H9 (cell line): ENCODE data around the gene MTMR1. TPM values are rescaled to one million over a fixed set of nuclear protein-coding genes. Genes with fewer than 3 reads are reported as not detected.

ENCODE experiments used
- DNase-seq: peaks from one replicate; pipeline ENCODE4 v3.0.0-alpha.2; 2017
- H2AFZ ChIP-seq: one replicate; pipeline ENCODE4 v1.6.1; 2013; ENCODE audit warnings: mild to moderate bottlenecking, low read length, control low read depth, moderate library complexity
- H2AK5ac ChIP-seq: 2 replicates; pipeline ENCODE4 v1.6.1; 2013; ENCODE audit warnings: low read length, control low read depth, mixed read lengths; ENCODE audit not compliant: insufficient read length
- H2BK120ac ChIP-seq: one replicate; pipeline ENCODE4 v1.6.1; 2013; ENCODE audit warnings: low read depth, mild to moderate bottlenecking, low read length, control low read depth, inconsistent platforms; ENCODE audit not compliant: poor library complexity, severe bottlenecking
- H2BK12ac ChIP-seq: 2 replicates; pipeline ENCODE4 v1.6.1; 2013; ENCODE audit warnings: low read length, control low read depth, mixed read lengths, low read depth; ENCODE audit not compliant: insufficient read length
- H2BK15ac ChIP-seq: 2 replicates; pipeline ENCODE4 v1.6.1; 2013; ENCODE audit warnings: low read depth, low read length, control low read depth
- H2BK20ac ChIP-seq: one replicate; pipeline ENCODE4 v1.6.1; 2013; ENCODE audit warnings: low read depth, mild to moderate bottlenecking, low read length, control low read depth, inconsistent platforms; ENCODE audit not compliant: poor library complexity, severe bottlenecking
- H2BK5ac ChIP-seq: 2 replicates; pipeline ENCODE4 v1.6.1; 2013; ENCODE audit warnings: low read length, control low read depth, mixed read lengths; ENCODE audit not compliant: insufficient read length
- H3K14ac ChIP-seq: 2 replicates; pipeline ENCODE4 v1.6.1; 2013; ENCODE audit warnings: low read length, control low read depth; ENCODE audit not compliant: insufficient read depth
- H3K18ac ChIP-seq: 2 replicates; pipeline ENCODE4 v1.6.1; 2013; ENCODE audit warnings: low read depth, mild to moderate bottlenecking, mixed read lengths, low read length, control low read depth; ENCODE audit not compliant: insufficient read length
- H3K23ac ChIP-seq: 2 replicates; pipeline ENCODE4 v1.6.1; 2013; ENCODE audit warnings: low read length, control low read depth, mixed read lengths, low read depth; ENCODE audit not compliant: insufficient read length
- H3K23me2 ChIP-seq: 2 replicates; pipeline ENCODE4 v1.6.1; 2013; ENCODE audit warnings: low read depth, mild to moderate bottlenecking, mixed read lengths, low read length, control low read depth; ENCODE audit not compliant: insufficient read length, poor library complexity, severe bottlenecking
- H3K27ac ChIP-seq: 2 replicates; pipeline ENCODE4 v1.5.1; 2013; ENCODE audit warnings: low read length, control low read depth, mixed read lengths, low read depth; ENCODE audit not compliant: insufficient read length
- H3K27me3 ChIP-seq: 2 replicates; pipeline ENCODE4 v1.6.1; 2013; ENCODE audit warnings: low read length, control low read depth, inconsistent platforms; ENCODE audit not compliant: insufficient read depth
- H3K4ac ChIP-seq: 2 replicates; pipeline ENCODE4 v1.6.1; 2013; ENCODE audit warnings: low read depth, mild to moderate bottlenecking, control low read depth, inconsistent platforms, low read length, moderate library complexity
- H3K4me1 ChIP-seq: 2 replicates; pipeline ENCODE4 v1.6.1; 2013; ENCODE audit warnings: low read length, control low read depth, inconsistent platforms; ENCODE audit not compliant: insufficient read depth
- H3K4me2 ChIP-seq: 2 replicates; pipeline ENCODE4 v1.6.1; 2013; ENCODE audit warnings: low read length, control low read depth, mixed read lengths; ENCODE audit not compliant: insufficient read length, insufficient read depth
- H3K56ac ChIP-seq: 2 replicates; pipeline ENCODE4 v1.6.1; 2013; ENCODE audit warnings: low read depth, mild to moderate bottlenecking, mixed read lengths, low read length, control low read depth; ENCODE audit not compliant: insufficient read length
- H3K79me1 ChIP-seq: 2 replicates; pipeline ENCODE4 v1.6.1; 2013; ENCODE audit warnings: low read depth, mild to moderate bottlenecking, moderate library complexity, low read length, control low read depth, inconsistent platforms; ENCODE audit not compliant: insufficient read depth, poor library complexity, severe bottlenecking
- H3K79me2 ChIP-seq: 2 replicates; pipeline ENCODE4 v1.6.1; 2013; ENCODE audit warnings: low read length, control low read depth, inconsistent platforms; ENCODE audit not compliant: insufficient read depth
- H3K9ac ChIP-seq: 2 replicates; pipeline ENCODE4 v1.6.1; 2013; ENCODE audit warnings: low read length, control low read depth, mixed read lengths; ENCODE audit not compliant: insufficient read length; ENCODE audit errors: extremely low read depth
- H3K9me3 ChIP-seq: one replicate; pipeline ENCODE4 v1.6.1; 2013; ENCODE audit warnings: low read depth, low read length, inconsistent platforms; ENCODE audit not compliant: control insufficient read depth
- H3T11ph ChIP-seq: one replicate; pipeline ENCODE4 v1.6.1; 2013; ENCODE audit warnings: mild to moderate bottlenecking, low read length, control low read depth, inconsistent platforms
- H4K20me1 ChIP-seq: one replicate; pipeline ENCODE4 v1.6.1; 2013; ENCODE audit not compliant: control insufficient read depth, insufficient read length, insufficient read depth
- H4K5ac ChIP-seq: 2 replicates; pipeline ENCODE4 v1.6.1; 2013; ENCODE audit warnings: low read depth, mild to moderate bottlenecking, mixed read lengths, low read length, control low read depth; ENCODE audit not compliant: insufficient read length
- H4K8ac ChIP-seq: replicated peaks from 2 replicates; pipeline ENCODE4 v1.6.1; 2013; ENCODE audit warnings: low read length, control low read depth, mixed read lengths, low read depth; ENCODE audit not compliant: insufficient read length
- H4K91ac ChIP-seq: 2 replicates; pipeline ENCODE4 v1.6.1; 2013; ENCODE audit warnings: low read depth, mild to moderate bottlenecking, moderate library complexity, mixed read lengths, low read length, control low read depth; ENCODE audit not compliant: insufficient read length
- H3K27ac Mint-ChIP-seq, 3 experiments: 2 replicates in 2 of 3; 3 replicates in 1 of 3; pipeline ENCODE4 v1.8.0; 2020 to 2021; ENCODE audit warnings: mixed read lengths in 3 of 3, mild to moderate bottlenecking in 1 of 3, moderate library complexity in 1 of 3
- H3K27me3 Mint-ChIP-seq: 2 replicates; pipeline ENCODE4 v1.8.0; 2021; ENCODE audit warnings: low read depth, mild to moderate bottlenecking, moderate library complexity, mixed read lengths
- H3K36me3 Mint-ChIP-seq, 3 experiments: 2 replicates in 2 of 3; 3 replicates in 1 of 3; pipeline ENCODE4 v1.8.0; 2020 to 2021; ENCODE audit warnings: low read depth in 3 of 3, mixed read lengths in 3 of 3; ENCODE audit not compliant: insufficient read depth in 1 of 3
- H3K4me1 Mint-ChIP-seq, 2 experiments: 2 replicates each; pipeline ENCODE4 v1.8.0; 2020; ENCODE audit warnings: mixed read lengths in 2 of 2
- H3K4me3 Mint-ChIP-seq, 2 experiments: 2 replicates in 1 of 2; 3 replicates in 1 of 2; pipeline ENCODE4 v1.8.0; 2020 to 2021; ENCODE audit warnings: mild to moderate bottlenecking in 2 of 2, mixed read lengths in 2 of 2, moderate library complexity in 1 of 2
- H3K9me3 Mint-ChIP-seq, 2 experiments: 2 replicates in 1 of 2; 3 replicates in 1 of 2; pipeline ENCODE4 v1.8.0; 2020; ENCODE audit warnings: mild to moderate bottlenecking in 2 of 2, mixed read lengths in 2 of 2, moderate library complexity in 1 of 2
- CTCF ChIP-seq: fragments of 200-600 bp; sonication (generic); conservative IDR thresholded peaks from 3 replicates; pipeline ENCODE4 v1.8.0; 2021; ENCODE audit warnings: antibody characterized with exemption, mild to moderate bottlenecking
- WGBS: extraction: QIAGEN DNeasy Blood & Tissue Kit; methylation state at CpG from one replicate; pipeline ENCODE4 v1.1.7; 2013; ENCODE audit warnings: missing lambda C conversion rate, low lambda C conversion rate, mixed read lengths; ENCODE audit not compliant: insufficient read length; ENCODE audit errors: extremely low coverage; 5-methylcytosine and 5-hydroxymethylcytosine counted together
- total RNA-seq: library from RNA; stranded (reverse); gene quantifications from 2 replicates; pipeline ENCODE4 v1.2.1, GENCODE V29; 2021

Gene MTMR1
- total RNA-seq, 1 experiment from 2014 or later: 25.2 TPM

GRCh38 chrX:150768132-150768485, 74.9 kb downstream of the MTMR1 start:
- Histone ChIP-seq H3K56ac (no peak overlapping the region), H3K4me2 (no peak overlapping the region), H4K8ac (no peak overlapping the region), H3K4me1 (peaks cover 4% of the 10 kb centered on the region; the same call in 1 of the 2 replicates), H3K23ac (no peak overlapping the region), H4K91ac (no peak overlapping the region), H3K23me2 (peaks cover 3% of the 10 kb centered on the region), H3K79me1 (no peaks in the 10 kb centered on the region), H3K27ac (no peak overlapping the region), H2BK120ac (no peak overlapping the region), H3K14ac (no peak overlapping the region), H2BK15ac (no peak overlapping the region), H3K18ac (no peak overlapping the region), H3K9ac (no peak overlapping the region), H3T11ph (no peak overlapping the region), H2BK20ac (no peak overlapping the region), H3K79me2 (no peaks in the 10 kb centered on the region), H3K4ac (no peak overlapping the region), H2AFZ (no peak overlapping the region), H2BK12ac (no peak overlapping the region), H2BK5ac (no peak overlapping the region), H3K9me3 (no peaks in the 10 kb centered on the region), H3K27me3 (no peaks in the 10 kb centered on the region), H4K20me1 (peaks cover 2% of the 10 kb centered on the region), H4K5ac (no peak overlapping the region), H2AK5ac (no peak overlapping the region)
- TF ChIP-seq CTCF: no peak
- Mint-ChIP-seq H3K4me1 (peaks cover 13 to 29% of the 10 kb centered on the region in 2 experiments), H3K4me3 (no peak overlapping the region), H3K9me3 (peaks cover 46 to 61% of the 10 kb centered on the region in 2 experiments), H3K36me3 (peaks cover 2 to 29% (median 8%) of the 10 kb centered on the region in 3 experiments; a peak in 6 of 7 replicates), H3K27ac (no peak overlapping the region), H3K27me3 (peaks cover 2% of the 10 kb centered on the region)
- WGBS: no CpG with 5 or more reads among the region's 10 CpGs
- no peak for DNase-seq
